Liver (tissue), 9 donors: Measurements from ENCODE around the gene GATA1. TPM values are rescaled to one million over a fixed set of nuclear protein-coding genes. Genes with fewer than 3 reads are reported as not detected.
A peak's percentile ranks its signal among the peaks of the same experiment; 100 is the strongest.

ENCODE experiments used
- DNase-seq: peaks from one replicate; pipeline ENCODE4 v3.0.0-alpha.2; 2017; ENCODE audit warnings: low spot score
- H3K27ac ChIP-seq, 2 donors: one replicate each; pipeline ENCODE4 v1.7.0; 2013; ENCODE audit warnings: inconsistent platforms in 2 of 2, low read length in 2 of 2, control low read depth in 1 of 2, low read depth in 1 of 2, mild to moderate bottlenecking in 1 of 2
- H3K27me3 ChIP-seq, 4 donors: one replicate each; pipeline versions ENCODE4 v1.6.1 to v1.7.0; 2013; ENCODE audit warnings: low read length in 3 of 4, inconsistent platforms in 1 of 4, mild to moderate bottlenecking in 1 of 4, moderate library complexity in 1 of 4; ENCODE audit not compliant: control insufficient read depth in 4 of 4, insufficient read depth in 4 of 4
- H3K36me3 ChIP-seq, 4 donors: one replicate each; pipeline versions ENCODE4 v1.6.1 to v1.7.0; 2013; ENCODE audit warnings: low read length in 3 of 4, mild to moderate bottlenecking in 3 of 4, low read depth in 1 of 4, moderate library complexity in 1 of 4; ENCODE audit not compliant: control insufficient read depth in 4 of 4, insufficient read depth in 3 of 4
- H3K4me1 ChIP-seq, 4 donors: one replicate each; pipeline versions ENCODE4 v1.6.1 to v1.7.0; 2013; ENCODE audit warnings: low read length in 3 of 4, mild to moderate bottlenecking in 3 of 4, moderate library complexity in 1 of 4; ENCODE audit not compliant: control insufficient read depth in 4 of 4, insufficient read depth in 4 of 4
- H3K4me3 ChIP-seq, 3 donors: one replicate each; pipeline versions ENCODE4 v1.6.1 to v1.7.0; 2013; ENCODE audit warnings: low read length in 3 of 3, control low read depth in 1 of 3, low read depth in 1 of 3, mild to moderate bottlenecking in 1 of 3
- H3K9ac ChIP-seq, 2 donors: one replicate each; pipeline ENCODE4 v1.7.0; 2013; ENCODE audit warnings: low read length in 2 of 2, mild to moderate bottlenecking in 2 of 2, moderate library complexity in 2 of 2, control low read depth in 1 of 2, low read depth in 1 of 2
- H3K9me3 ChIP-seq, 4 donors: one replicate each; pipeline versions ENCODE4 v1.6.1 to v1.7.0; 2013; ENCODE audit warnings: low read length in 3 of 4; ENCODE audit not compliant: control insufficient read depth in 4 of 4
- EGR1 ChIP-seq, 2 donors: IDR thresholded peaks; 2 replicates each; pipeline ENCODE4 v1.6.1; 2016 to 2018; ENCODE audit warnings: antibody characterized with exemption in 2 of 2, low read depth in 2 of 2
- FOXA1 ChIP-seq: IDR thresholded peaks from 2 replicates; pipeline ENCODE4 v1.6.1; 2016; ENCODE audit warnings: antibody characterized with exemption
- FOXA2 ChIP-seq: IDR thresholded peaks from 2 replicates; pipeline ENCODE4 v1.6.1; 2016; ENCODE audit warnings: antibody characterized with exemption
- GABPA ChIP-seq, 2 donors: IDR thresholded peaks in 1 of 2; conservative IDR thresholded peaks in 1 of 2; 2 replicates each; pipeline ENCODE4 v1.6.1; 2016; ENCODE audit warnings: antibody characterized with exemption in 2 of 2, mild to moderate bottlenecking in 1 of 2, moderate library complexity in 1 of 2
- HNF4A ChIP-seq, 2 donors: conservative IDR thresholded peaks; 2 replicates each; pipeline ENCODE4 v1.6.1; 2016; ENCODE audit warnings: antibody characterized with exemption in 2 of 2, mild to moderate bottlenecking in 2 of 2
- HNF4G ChIP-seq: IDR thresholded peaks from 2 replicates; pipeline ENCODE4 v1.6.1; 2016; ENCODE audit warnings: antibody characterized with exemption
- JUND ChIP-seq, 2 donors: IDR thresholded peaks; 2 replicates each; pipeline ENCODE4 v1.6.1; 2016; ENCODE audit warnings: antibody characterized with exemption in 2 of 2
- NR2F2 ChIP-seq: IDR thresholded peaks from 2 replicates; pipeline ENCODE4 v1.6.1; 2016; ENCODE audit warnings: antibody characterized with exemption
- RAD21 ChIP-seq, 2 donors: IDR thresholded peaks; 2 replicates each; pipeline ENCODE4 v1.6.1; 2016; ENCODE audit warnings: antibody characterized with exemption in 2 of 2, mild to moderate bottlenecking in 2 of 2
- RXRA ChIP-seq, 2 donors: IDR thresholded peaks; 2 replicates each; pipeline ENCODE4 v1.6.1; 2017 to 2018; ENCODE audit warnings: antibody characterized with exemption in 2 of 2, mild to moderate bottlenecking in 1 of 2
- SP1 ChIP-seq: IDR thresholded peaks from 2 replicates; pipeline ENCODE4 v1.6.1; 2018; ENCODE audit warnings: antibody characterized with exemption, mild to moderate bottlenecking
- TAF1 ChIP-seq: conservative IDR thresholded peaks from 2 replicates; pipeline ENCODE4 v1.6.1; 2016; ENCODE audit warnings: antibody characterized with exemption, mild to moderate bottlenecking
- YY1 ChIP-seq: IDR thresholded peaks from 2 replicates; pipeline ENCODE4 v1.6.1; 2016; ENCODE audit warnings: antibody characterized with exemption, mild to moderate bottlenecking
- WGBS: extraction: QIAGEN DNeasy Blood & Tissue Kit; methylation state at CpG from one replicate; pipeline ENCODE4 v1.1.7; 2013; 5-methylcytosine and 5-hydroxymethylcytosine counted together
- polyA plus RNA-seq, 2 donors: library from polyadenylated mRNA; stranded (reverse) in 1 of 2; unstranded in 1 of 2; fragments of 200-250 nt in 1 of 2; fragments of >200 nt in 1 of 2; fragmentation: Nextera tagmentation in 1 of 2; extraction: Ambion mirVana in 1 of 2; gene quantifications; one replicate each; pipeline versions ENCODE4 v1.2.1 to v1.2.3, GENCODE V29; 2013 to 2015
- total RNA-seq, 2 donors: library from RNA; depleted of rRNA; stranded (reverse); fragments of >200 nt; gene quantifications; one replicate each; pipeline ENCODE4 v1.2.3, GENCODE V29; 2014
- TF ChIP-seq, protein P1 (sequence below): IDR thresholded peaks from 2 replicates; pipeline ENCODE4 v1.6.1; 2016; ENCODE audit warnings: antibody characterized with exemption
- TF ChIP-seq, protein P2 (sequence below): IDR thresholded peaks from 2 replicates; pipeline ENCODE4 v1.6.1; 2016; ENCODE audit warnings: antibody characterized with exemption, mild to moderate bottlenecking
- TF ChIP-seq, protein P3 (sequence below): IDR thresholded peaks from 2 replicates; pipeline ENCODE4 v1.6.1; 2016; ENCODE audit warnings: antibody characterized with exemption
- TF ChIP-seq, protein P4 (sequence below): IDR thresholded peaks from 2 replicates; pipeline ENCODE4 v1.6.1; 2016; ENCODE audit warnings: antibody characterized with exemption
- TF ChIP-seq, protein P5 (sequence below): fragments of 150-350 bp; IDR thresholded peaks from 2 replicates; pipeline ENCODE4 v1.5.1; 2017; ENCODE audit warnings: improper control_type of control experiment, low read depth, low read length; ENCODE audit not compliant: missing input control
- donor health status: healthy.
- donor health status: healthy.
- donor health status: healthy.
- donor health status: healthy.
- donor health status: healthy.

The GATA1 gene
- total and polyA plus RNA-seq, 4 donors: 0.05 to 39.9 TPM; not detected in 2

DNA sequence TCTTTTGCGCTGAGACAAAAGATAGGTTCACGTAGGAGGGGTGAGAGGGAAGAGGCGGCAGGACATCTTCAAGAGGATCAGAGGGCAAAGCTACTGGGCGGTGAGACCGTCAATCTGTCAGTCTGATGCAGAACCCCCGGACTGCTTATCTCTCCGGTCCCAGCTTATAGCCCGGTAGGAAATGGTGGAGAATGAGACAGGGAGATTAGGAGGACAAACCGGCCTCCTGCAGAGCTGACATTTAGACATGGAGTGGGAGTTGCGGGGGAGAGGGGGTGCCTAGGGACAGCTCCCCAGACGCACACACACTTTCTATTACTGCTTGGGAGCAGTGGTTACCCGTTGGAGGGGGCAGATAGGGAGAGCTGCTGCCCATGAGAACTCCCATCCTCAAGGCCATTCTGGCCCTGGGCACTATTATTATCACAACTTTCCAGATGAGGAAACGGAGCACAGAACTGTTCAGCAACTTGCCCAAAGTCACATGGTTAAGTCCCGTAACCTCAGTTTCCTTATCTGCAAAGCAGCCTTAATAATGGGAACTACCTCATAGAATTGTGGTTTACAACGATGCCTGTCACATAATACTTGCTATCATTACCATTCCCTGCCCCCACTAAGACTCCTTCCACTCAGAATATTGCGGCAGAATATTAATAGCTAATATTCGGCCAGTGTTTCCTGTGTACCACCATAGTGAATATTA, 14.3 kb downstream of the GATA1 start:
- DNase-seq: no peak
- Histone ChIP-seq H3K4me1 (peaks cover 2 to 14% (median 5%) of the 10 kb centered on the region in 4 donors), H3K27me3 (no peaks in the 10 kb centered on the region), H3K27ac (peak overlapping the region; percentile 86 to 89), H3K4me3 (peak overlapping the region; percentile 45 to 67 (median 56)), H3K9ac (peak overlapping the region in 1 of 2 donors; percentile 21), H3K36me3 (peaks cover 0 to 6% (median 3%) of the 10 kb centered on the region in 4 donors), H3K9me3 (no peaks in the 10 kb centered on the region)
- WGBS: 39% methylated on average over 17 of the region's 17 CpGs
- no peak for TF ChIP-seq HNF4G
- no peak for TF ChIP-seq NR2F2
- no peak for TF ChIP-seq EGR1 (IDR thresholded peaks at IDR 0.05; ENCODE audit: low read depth in 2 of 2)

DNA sequence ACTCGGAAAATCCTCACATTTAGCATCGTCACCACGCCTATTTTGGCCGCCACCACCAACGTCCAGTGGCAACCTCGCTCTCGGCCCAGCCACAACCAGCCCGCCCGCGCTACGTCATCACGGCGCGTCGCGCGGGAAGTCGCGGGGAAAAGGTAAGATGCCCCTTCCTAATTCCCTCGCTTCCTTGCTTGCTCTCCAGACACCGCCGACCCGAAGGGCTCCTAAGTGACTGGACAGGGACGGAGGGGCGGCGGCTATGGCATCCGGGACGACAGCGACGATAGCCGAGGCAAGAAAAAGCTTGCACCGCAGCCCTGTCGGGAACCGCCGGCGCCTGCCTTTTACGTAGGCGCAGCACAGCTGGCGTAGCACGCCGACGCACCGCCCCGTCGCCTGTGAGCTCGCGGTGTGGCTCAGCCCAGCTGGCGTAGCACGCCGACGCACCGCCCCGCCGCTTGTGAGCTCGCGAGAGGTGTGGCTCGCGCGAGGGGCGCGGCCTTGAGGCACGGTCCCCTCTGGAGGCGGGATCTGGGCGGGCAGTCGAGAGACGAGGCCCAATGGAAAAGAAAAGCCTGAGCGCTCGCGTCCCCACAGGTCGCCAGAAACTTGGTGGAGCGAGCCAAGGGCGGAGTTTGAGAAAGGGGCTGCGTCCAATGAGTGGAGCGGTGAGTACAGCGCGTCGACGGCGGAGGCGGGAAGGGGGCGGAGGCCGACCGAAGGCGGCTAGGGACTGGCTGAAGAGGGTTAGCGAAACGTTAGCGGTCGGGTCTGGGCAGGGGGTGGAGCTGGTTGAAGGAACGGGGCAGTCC, 15.1 kb downstream of the GATA1 start, which contains the start of gene HDAC6:
Gene HDAC6 (plus strand): TSS at position 788 of the 809 bp plus-strand sequence. CDS start 626 bp downstream, outside the sequence.
- WGBS: under 1% methylated on average over 89 of the region's 89 CpGs
- peak; percentile 91 for DNase-seq
- Histone ChIP-seq H3K4me1 (peaks cover 2 to 14% (median 5%) of the 10 kb centered on the region in 4 donors), H3K9ac (peak within 1 kb of the TSS in 1 of 2 donors; percentile 96), H3K36me3 (peaks cover 0 to 7% (median 3%) of the 10 kb centered on the region in 4 donors), H3K4me3 (peak within 1 kb of the TSS; percentile 62 to 74 (median 64)), H3K9me3 (no peaks in the 10 kb centered on the region), H3K27ac (peak within 1 kb of the TSS; percentile 95 to 96), H3K27me3 (no peaks in the 10 kb centered on the region)
- TF ChIP-seq EGR1 (IDR thresholded peaks at IDR 0.05; ENCODE audit: low read depth in 2 of 2) (no peak), TAF1 (peak; percentile 58), RAD21 (IDR thresholded peaks at IDR 0.05) (no peak), GABPA (IDR thresholded peaks at IDR 0.05 in 1 of 2, conservative IDR thresholded peaks at IDR 0.05 in 1 of 2) (no peak), HNF4A (conservative IDR thresholded peaks at IDR 0.05) (no peak), YY1 (no peak), RXRA (IDR thresholded peaks at IDR 0.05) (no peak), FOXA2 (no peak), HNF4G (no peak), JUND (IDR thresholded peaks at IDR 0.05) (no peak), SP1 (peak; percentile 82), FOXA1 (peak; percentile 24), NR2F2 (no peak)
- TF ChIP-seq, protein P1, sequence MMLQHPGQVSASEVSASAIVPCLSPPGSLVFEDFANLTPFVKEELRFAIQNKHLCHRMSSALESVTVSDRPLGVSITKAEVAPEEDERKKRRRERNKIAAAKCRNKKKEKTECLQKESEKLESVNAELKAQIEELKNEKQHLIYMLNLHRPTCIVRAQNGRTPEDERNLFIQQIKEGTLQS: no peak
- TF ChIP-seq, protein P2, sequence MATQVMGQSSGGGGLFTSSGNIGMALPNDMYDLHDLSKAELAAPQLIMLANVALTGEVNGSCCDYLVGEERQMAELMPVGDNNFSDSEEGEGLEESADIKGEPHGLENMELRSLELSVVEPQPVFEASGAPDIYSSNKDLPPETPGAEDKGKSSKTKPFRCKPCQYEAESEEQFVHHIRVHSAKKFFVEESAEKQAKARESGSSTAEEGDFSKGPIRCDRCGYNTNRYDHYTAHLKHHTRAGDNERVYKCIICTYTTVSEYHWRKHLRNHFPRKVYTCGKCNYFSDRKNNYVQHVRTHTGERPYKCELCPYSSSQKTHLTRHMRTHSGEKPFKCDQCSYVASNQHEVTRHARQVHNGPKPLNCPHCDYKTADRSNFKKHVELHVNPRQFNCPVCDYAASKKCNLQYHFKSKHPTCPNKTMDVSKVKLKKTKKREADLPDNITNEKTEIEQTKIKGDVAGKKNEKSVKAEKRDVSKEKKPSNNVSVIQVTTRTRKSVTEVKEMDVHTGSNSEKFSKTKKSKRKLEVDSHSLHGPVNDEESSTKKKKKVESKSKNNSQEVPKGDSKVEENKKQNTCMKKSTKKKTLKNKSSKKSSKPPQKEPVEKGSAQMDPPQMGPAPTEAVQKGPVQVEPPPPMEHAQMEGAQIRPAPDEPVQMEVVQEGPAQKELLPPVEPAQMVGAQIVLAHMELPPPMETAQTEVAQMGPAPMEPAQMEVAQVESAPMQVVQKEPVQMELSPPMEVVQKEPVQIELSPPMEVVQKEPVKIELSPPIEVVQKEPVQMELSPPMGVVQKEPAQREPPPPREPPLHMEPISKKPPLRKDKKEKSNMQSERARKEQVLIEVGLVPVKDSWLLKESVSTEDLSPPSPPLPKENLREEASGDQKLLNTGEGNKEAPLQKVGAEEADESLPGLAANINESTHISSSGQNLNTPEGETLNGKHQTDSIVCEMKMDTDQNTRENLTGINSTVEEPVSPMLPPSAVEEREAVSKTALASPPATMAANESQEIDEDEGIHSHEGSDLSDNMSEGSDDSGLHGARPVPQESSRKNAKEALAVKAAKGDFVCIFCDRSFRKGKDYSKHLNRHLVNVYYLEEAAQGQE: peak; percentile 30
- TF ChIP-seq, protein P3, sequence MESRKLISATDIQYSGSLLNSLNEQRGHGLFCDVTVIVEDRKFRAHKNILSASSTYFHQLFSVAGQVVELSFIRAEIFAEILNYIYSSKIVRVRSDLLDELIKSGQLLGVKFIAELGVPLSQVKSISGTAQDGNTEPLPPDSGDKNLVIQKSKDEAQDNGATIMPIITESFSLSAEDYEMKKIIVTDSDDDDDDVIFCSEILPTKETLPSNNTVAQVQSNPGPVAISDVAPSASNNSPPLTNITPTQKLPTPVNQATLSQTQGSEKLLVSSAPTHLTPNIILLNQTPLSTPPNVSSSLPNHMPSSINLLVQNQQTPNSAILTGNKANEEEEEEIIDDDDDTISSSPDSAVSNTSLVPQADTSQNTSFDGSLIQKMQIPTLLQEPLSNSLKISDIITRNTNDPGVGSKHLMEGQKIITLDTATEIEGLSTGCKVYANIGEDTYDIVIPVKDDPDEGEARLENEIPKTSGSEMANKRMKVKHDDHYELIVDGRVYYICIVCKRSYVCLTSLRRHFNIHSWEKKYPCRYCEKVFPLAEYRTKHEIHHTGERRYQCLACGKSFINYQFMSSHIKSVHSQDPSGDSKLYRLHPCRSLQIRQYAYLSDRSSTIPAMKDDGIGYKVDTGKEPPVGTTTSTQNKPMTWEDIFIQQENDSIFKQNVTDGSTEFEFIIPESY: peak; percentile 98
- TF ChIP-seq, protein P4, sequence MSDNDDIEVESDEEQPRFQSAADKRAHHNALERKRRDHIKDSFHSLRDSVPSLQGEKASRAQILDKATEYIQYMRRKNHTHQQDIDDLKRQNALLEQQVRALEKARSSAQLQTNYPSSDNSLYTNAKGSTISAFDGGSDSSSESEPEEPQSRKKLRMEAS: no peak
- TF ChIP-seq, protein P5, sequence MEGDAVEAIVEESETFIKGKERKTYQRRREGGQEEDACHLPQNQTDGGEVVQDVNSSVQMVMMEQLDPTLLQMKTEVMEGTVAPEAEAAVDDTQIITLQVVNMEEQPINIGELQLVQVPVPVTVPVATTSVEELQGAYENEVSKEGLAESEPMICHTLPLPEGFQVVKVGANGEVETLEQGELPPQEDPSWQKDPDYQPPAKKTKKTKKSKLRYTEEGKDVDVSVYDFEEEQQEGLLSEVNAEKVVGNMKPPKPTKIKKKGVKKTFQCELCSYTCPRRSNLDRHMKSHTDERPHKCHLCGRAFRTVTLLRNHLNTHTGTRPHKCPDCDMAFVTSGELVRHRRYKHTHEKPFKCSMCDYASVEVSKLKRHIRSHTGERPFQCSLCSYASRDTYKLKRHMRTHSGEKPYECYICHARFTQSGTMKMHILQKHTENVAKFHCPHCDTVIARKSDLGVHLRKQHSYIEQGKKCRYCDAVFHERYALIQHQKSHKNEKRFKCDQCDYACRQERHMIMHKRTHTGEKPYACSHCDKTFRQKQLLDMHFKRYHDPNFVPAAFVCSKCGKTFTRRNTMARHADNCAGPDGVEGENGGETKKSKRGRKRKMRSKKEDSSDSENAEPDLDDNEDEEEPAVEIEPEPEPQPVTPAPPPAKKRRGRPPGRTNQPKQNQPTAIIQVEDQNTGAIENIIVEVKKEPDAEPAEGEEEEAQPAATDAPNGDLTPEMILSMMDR: no peak
